HG03139 (cell line): ENCODE data around the gene EXOC4.

Experiments used
- ATAC-seq: cut with Tn5 transposase; IDR thresholded peaks from one replicate; pipeline ENCODE4 v1.9.1; 2021; ENCODE audit not compliant: unreplicated experiment

Gene EXOC4

DNA sequence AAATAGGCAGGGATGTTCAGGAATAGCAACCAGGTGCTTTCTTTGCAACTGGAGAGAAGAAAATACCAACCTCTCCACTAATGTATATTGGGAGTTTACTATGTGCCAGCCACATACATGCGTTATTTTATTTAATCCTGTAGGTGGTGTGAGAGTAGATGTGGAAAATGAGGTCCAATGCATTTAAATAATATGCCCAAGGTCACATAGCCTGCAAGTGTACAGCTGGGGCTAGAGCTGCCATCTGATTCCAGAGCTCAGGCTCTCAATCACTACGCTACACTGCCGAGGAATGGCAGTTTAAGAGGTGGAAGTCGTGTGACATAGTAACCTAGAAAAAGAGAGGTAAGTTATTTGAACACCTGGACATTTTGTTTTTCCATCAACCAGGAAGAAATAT is 277.0 kb downstream of the EXOC4 start:
- ATAC-seq = no peak

DNA sequence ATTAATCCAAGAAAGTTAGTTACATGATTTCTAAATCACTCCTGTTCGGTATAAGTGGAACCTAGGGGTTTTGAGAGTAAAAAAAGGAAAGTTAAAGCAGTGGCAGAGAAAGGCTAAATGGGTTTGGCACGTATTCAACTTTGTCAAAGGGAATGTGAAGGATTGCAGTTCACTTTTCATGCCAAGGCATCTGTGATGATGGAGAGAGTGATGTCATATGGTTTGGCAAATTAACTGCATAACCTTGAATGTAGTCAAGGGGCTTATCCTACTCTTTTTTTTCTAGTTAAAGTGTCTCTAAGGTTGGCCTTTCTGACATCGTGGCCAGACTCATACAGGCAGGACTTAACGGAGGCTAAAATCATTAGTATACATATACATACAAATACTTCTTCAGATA is 277.8 kb downstream of the EXOC4 start:
- ATAC-seq = no peak

DNA sequence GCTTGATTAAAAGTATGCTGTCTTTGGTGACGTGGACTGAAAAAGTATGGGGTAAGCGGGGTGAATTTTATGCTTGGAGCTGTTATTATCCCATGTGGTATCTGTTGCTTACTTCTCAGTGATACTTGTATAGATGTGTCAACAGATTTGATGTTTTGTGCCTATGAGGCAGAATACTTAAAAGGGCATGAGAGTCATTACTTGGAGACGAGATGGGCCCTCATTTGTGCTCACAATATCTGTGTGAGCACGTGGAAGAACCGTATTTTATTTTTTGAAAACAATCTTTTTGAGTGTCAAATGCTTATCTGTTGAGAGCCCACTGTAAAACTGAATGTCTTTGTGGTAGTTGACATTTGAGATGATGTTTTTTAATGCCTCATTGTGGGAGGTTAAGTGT is 281.9 kb downstream of the EXOC4 start:
- ATAC-seq = no peak

DNA sequence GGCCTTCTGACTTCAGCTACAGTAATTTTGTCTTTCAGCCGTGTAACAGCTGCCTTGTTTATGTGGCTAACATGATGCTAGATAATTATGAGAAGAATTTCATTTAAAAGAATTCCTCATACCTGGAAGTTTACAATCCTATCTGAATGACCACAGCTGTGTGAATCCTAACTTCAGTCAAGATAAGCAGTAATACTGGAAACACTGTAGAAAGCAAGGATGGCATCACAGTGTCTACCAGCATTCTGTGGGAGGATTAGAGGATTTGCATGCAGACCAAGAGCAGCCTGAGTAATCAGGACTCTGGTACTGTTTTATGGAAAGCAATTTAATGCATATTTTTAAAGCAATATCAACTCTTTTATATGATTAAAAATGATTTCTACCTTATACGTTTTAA is 282.4 kb downstream of the EXOC4 start:
- no peak for ATAC-seq

DNA sequence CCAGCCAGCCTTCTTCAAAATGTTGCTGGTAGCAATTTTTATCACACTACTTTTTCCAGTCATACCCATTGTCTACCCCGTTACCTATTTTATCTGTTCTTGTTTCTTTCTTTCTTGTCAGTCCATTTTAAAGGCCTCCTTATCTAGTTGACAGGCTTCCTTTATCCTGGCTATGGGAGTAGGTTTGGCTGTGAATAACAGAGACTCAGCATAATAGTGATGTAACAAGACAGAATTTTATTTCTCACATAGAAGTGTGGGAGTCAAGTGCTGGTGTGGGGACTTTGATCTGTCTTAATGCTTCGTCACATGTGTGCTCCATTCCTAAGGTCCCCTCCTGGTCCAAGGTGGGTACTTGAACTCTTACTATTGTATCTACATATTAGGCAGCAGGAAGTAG is 283.6 kb downstream of the EXOC4 start:
- no peak for ATAC-seq

DNA sequence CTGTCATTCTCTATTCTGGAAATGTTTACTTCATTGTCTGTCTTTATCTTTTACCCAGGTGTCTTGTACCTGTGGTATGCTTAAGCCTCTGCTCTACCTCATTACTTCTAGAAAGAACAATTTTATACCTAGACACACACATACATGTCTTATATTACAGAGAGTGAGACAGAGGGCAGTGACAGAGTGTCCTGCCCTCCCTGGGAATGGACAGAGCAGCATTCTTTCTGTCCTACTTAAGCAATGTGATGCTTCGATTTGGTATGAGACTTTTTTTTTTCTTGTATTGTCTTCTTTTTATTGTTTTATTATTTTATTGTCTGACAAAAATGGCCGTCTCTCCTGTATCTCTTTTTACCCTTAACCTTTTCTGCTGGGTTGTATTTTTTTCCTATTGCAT is 286.1 kb downstream of the EXOC4 start:
- no peak for ATAC-seq

DNA sequence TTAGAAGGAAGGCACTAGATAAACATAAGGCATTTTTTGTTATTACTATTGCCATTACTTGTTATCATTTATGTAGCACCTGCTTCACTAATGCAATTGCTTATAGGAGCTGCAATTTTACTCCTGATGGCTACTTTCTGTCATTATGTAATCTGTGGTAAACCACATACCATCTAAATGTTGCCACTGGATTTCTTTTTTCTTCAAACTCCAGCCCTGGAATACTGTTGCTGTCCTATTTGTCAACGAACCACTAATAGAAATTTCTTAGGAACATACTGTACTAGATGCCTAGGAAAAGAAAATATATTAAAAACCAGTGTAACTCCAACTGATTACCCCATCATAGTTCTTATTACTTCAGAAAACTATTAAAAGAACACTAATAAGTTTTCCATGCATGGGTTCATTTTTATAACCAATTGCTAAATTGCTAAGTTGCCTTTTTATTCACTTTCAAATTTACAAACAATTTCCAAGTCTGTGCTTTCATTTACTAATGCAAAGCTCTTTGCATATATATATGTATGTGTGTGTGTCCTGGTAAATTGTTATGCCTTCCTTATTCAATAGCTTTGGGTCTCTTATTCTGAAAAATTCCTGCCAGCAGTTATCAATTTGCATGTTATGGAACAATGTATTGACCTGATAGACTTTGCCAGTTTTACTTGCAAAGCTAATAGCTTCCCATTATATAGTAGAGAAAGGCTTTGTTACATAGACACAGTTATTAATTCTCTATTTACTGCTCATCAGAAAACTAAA is 287.4 kb downstream of the EXOC4 start:
- ATAC-seq = no peak

- ATAC-seq = no peak
These were observed 289.4 kb downstream of the EXOC4 start for GRCh38 chr7:133542209-133542780.

DNA sequence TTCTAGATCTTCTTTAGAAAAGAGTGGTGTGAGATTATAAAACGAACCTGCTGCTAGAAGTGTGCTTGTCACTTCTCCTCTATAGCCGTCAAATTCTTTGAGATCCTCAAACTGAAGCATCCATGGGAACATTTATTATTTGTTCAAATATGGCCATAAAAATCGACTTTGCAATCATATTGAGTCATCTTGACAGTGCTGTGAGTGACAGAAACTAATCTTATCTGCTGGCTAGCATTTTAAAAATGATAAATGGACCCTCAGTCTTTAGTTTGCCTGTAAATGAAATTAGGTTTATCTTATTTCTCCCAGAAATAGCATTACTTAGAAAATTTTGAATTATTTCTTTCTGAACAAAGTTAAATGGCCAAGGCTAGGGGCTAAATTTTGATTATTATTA is 290.8 kb downstream of the EXOC4 start:
- no peak for ATAC-seq

- no peak for ATAC-seq
These were observed 292.7 kb downstream of the EXOC4 start for GRCh38 chr7:133545618-133546017.

DNA sequence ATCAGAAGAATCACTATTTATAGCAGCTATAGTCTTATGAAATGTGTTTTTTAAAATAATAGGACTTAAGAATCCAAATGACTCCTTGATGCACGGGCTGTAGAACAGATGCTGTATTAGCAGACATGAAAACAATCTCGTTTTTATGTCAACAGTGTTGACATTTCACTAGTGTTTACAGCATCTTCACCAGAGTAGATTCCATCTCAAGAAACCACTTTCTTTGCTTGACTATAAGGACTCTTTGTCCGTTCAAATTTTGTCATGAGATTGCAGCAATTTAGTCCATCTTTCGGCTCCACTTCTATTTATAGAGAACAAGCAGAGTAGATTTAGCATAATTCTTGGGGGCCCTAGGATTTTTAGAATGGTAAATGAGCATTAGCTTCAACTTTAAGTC is 295.1 kb downstream of the EXOC4 start:
- no peak for ATAC-seq

DNA sequence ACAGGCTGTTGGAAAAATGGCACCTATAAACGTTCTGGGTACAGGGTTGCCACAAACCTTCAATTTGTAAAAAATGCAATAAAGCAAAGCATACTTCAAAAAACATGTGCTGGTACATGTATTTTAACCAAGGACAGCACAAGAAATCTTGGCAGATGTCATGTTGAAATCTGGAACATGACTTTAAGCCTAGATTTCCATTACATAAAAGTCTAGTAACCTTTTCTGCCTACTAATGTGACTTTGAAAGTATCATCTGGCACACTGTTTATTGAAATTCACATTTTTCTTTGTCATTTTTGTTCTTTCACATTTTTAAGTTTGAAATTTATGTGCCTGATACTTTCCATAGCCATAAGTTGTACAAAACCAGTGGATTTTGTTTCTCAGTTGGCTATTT is 296.8 kb downstream of the EXOC4 start:
- no peak for ATAC-seq

- no peak for ATAC-seq
These were observed 297.3 kb downstream of the EXOC4 start for GRCh38 chr7:133550145-133550544.

DNA sequence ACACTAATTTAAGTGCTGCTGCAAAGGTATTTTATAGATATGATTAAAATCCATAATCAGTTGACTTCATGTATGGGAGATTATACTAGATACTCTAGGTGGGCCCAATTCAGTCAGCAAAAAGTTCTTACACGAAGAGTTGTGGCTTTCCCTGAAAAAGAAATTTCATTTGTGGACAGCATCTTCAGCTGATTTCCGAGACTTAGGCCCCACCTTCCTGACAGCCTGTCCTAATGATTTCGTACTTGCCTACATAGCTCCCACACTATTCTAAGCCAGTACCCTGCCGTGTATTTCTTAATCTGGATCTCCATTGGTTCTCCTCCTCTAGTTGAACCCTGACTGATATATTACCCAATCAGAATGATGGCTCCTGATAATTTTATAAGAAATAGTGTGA is 297.9 kb downstream of the EXOC4 start:
- no peak for ATAC-seq

GRCh38 chr7:133551466-133551865 is 298.6 kb downstream of the EXOC4 start:
- ATAC-seq = no peak

DNA sequence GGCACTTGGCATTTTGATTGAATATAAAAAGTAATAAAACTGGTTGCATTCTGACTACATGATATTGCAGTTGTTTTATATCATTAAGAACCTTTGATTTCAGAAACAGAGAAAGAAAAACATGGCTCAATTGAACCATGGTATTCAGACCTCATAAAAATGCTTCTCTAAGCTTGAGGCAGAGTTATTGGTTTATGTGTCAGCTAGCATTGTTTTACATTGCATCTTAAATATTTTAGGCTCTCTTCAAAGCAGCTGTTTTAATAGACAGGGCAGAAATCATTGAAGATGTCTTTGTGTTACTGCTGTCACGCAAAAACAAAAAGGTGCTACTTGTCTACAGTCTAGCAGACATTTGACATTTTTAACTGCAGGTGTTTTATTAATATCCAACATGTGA is 299.2 kb downstream of the EXOC4 start:
- no peak for ATAC-seq

- ATAC-seq = no peak
These were observed 301.5 kb downstream of the EXOC4 start for GRCh38 chr7:133554330-133554729.

DNA sequence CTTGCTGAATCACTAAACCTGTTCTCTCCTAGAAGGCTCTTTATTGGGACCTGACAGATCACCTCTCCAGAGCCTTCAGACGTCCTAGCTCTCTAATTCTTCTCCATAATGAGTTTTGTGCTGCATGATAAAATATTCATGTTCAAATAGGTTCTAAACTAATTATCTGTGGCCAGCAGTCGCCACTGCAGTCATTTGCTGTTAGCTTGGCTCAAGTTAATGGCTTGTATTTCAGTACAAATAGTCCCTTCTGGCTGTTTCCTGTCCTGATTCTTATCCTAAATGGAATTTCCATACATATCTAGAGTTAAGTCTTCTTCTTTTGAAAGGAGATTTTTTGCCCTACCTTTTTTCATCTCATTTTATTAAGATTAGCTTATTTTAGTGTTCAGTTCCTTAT is 303.2 kb downstream of the EXOC4 start:
- ATAC-seq = no peak

DNA sequence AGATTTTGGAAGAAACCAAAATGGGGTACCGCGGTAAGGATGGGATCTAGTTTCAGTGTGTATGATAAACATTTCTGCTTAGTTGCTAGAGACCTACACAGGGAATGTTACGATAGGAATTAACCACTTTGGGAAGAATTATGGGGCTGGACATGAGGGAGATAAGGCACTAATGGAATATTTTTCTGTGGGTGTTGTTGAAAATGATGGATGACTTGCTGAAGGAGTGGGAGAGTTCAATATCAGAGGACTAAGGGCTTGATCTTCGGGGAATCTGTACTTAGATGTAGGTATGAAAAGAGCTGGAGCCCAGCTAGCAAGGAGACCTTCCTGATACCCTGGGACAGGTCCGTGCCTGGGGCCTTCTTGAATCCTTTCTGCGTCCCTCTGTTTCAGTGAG is 303.7 kb downstream of the EXOC4 start:
- ATAC-seq = no peak

- ATAC-seq = no peak
These were observed 308.0 kb downstream of the EXOC4 start for GRCh38 chr7:133560900-133561299.

DNA sequence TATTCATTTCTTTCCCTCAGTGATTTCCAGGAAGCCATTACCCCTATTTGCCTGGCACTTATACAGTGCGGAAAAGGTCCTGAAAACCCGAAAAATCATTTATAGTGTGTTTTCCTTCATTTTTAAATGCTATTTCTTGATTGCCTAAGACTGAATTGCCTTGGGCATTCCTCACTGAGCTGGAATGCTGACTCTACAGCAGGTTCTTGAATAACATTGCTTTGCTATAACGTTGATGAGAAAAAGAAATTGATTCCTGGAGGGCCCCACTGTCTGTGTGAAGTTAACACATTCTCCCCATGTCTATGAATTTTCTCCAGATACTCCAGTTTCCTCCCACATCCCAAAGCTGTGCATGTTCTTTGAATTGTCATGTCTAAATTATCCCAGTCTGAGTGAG is 308.5 kb downstream of the EXOC4 start:
- ATAC-seq = no peak

DNA sequence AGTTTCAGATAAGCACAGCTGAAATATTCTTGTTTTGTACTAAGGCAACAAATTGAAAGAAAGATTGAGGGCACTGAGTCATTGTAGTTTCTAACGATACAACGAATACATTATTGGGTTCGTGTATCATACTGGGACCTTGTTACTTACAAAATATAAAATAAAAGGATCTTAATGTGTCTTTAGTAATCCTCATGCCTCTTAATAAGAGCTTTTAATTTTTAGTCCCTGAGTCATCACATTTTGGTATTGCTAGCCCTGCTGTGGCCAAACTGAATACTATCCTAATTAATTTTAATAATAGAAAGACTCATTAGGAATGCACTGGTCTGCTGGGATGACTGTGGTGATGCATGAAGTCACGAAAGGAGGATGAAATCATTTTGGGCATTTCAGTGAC is 309.7 kb downstream of the EXOC4 start:
- no peak for ATAC-seq

- ATAC-seq = no peak
These were observed 310.4 kb downstream of the EXOC4 start for GRCh38 chr7:133563251-133563650.
